Muscle layer of duodenum (tissue), 2 donors: ENCODE results near the gene CHN1.

ENCODE experiments used
- H3K27ac ChIP-seq: one replicate; pipeline ENCODE4 v1.7.0; 2013; ENCODE audit warnings: mild to moderate bottlenecking, low read length
- H3K27me3 ChIP-seq: one replicate; pipeline ENCODE4 v1.7.0; 2013; ENCODE audit warnings: low read depth, mild to moderate bottlenecking, control low read depth, low read length
- H3K36me3 ChIP-seq, 2 donors: one replicate each; pipeline ENCODE4 v1.7.0; 2013; ENCODE audit warnings: low read length in 2 of 2, control low read depth in 1 of 2, mild to moderate bottlenecking in 1 of 2; ENCODE audit not compliant: insufficient read depth in 2 of 2, control insufficient read depth in 1 of 2
- H3K4me1 ChIP-seq, 2 donors: one replicate each; pipeline ENCODE4 v1.7.0; 2013; ENCODE audit warnings: low read length in 2 of 2, mild to moderate bottlenecking in 2 of 2, control low read depth in 1 of 2, moderate library complexity in 1 of 2; ENCODE audit not compliant: insufficient read depth in 2 of 2, control insufficient read depth in 1 of 2
- H3K4me3 ChIP-seq, 2 donors: one replicate each; pipeline ENCODE4 v1.7.0; 2013; ENCODE audit warnings: low read length in 2 of 2, low read depth in 1 of 2, mild to moderate bottlenecking in 1 of 2
- H3K9me3 ChIP-seq, 2 donors: one replicate each; pipeline ENCODE4 v1.7.0; 2013; ENCODE audit warnings: low read length in 2 of 2, control low read depth in 1 of 2, mild to moderate bottlenecking in 1 of 2; ENCODE audit not compliant: control insufficient read depth in 1 of 2
- donor health status: healthy.

Gene CHN1

GRCh38 chr2:175004980-175005732 lies at the start of gene CHN1:
CHN1 (minus strand) TSS chr2:175005381; CDS start chr2:175004912, 469 bp downstream.
- Histone ChIP-seq H3K4me1 (peaks cover 5 to 21% of the 10 kb centered on the region in 2 donors), H3K4me3 (peak within 1 kb of the TSS; percentile 60 to 94), H3K9me3 (no peaks in the 10 kb centered on the region), H3K27me3 (no peaks in the 10 kb centered on the region), H3K27ac (peak within 1 kb of the TSS; percentile 6), H3K36me3 (no peaks in the 10 kb centered on the region)

- Histone ChIP-seq H3K9me3 (no peaks in the 10 kb centered on the region), H3K4me3 (no peak overlapping the region), H3K4me1 (no peaks in the 10 kb centered on the region), H3K27me3 (no peaks in the 10 kb centered on the region), H3K27ac (no peak overlapping the region), H3K36me3 (no peaks in the 10 kb centered on the region)
These were observed 49.2 kb upstream of the CHN1 start for GRCh38 chr2:175054340-175054739.

GRCh38 chr2:175049661-175050060 lies 44.5 kb upstream of the CHN1 start:
- Histone ChIP-seq H3K27ac (no peak overlapping the region), H3K4me3 (no peak overlapping the region), H3K36me3 (no peaks in the 10 kb centered on the region), H3K27me3 (no peaks in the 10 kb centered on the region), H3K4me1 (no peaks in the 10 kb centered on the region), H3K9me3 (no peaks in the 10 kb centered on the region)

GRCh38 chr2:175048275-175048674 lies 43.1 kb upstream of the CHN1 start:
- Histone ChIP-seq H3K9me3 (no peaks in the 10 kb centered on the region), H3K27me3 (no peaks in the 10 kb centered on the region), H3K36me3 (no peaks in the 10 kb centered on the region), H3K4me1 (no peaks in the 10 kb centered on the region), H3K27ac (no peak overlapping the region), H3K4me3 (no peak overlapping the region)

- no peaks in the 10 kb centered on the region for H3K9me3 ChIP-seq
- no peak overlapping the region for H3K4me3 ChIP-seq
- no peaks in the 10 kb centered on the region for H3K4me1 ChIP-seq
- no peaks in the 10 kb centered on the region for H3K27me3 ChIP-seq
- H3K27ac ChIP-seq: no peak overlapping the region
- H3K36me3 ChIP-seq: no peaks in the 10 kb centered on the region
These were observed 34.3 kb upstream of the CHN1 start for GRCh38 chr2:175039490-175039889.

GRCh38 chr2:175039031-175039430 lies 33.9 kb upstream of the CHN1 start:
- Histone ChIP-seq H3K27me3 (no peaks in the 10 kb centered on the region), H3K4me1 (no peaks in the 10 kb centered on the region), H3K9me3 (no peaks in the 10 kb centered on the region), H3K27ac (no peak overlapping the region), H3K36me3 (no peaks in the 10 kb centered on the region), H3K4me3 (no peak overlapping the region)

GRCh38 chr2:175037941-175038340 lies 32.8 kb upstream of the CHN1 start:
- Histone ChIP-seq H3K36me3 (no peaks in the 10 kb centered on the region), H3K9me3 (no peaks in the 10 kb centered on the region), H3K4me3 (no peak overlapping the region), H3K27ac (no peak overlapping the region), H3K27me3 (no peaks in the 10 kb centered on the region), H3K4me1 (no peaks in the 10 kb centered on the region)

GRCh38 chr2:175036582-175037018 lies 31.4 kb upstream of the CHN1 start:
- peak overlapping the region in 1 of 2 donors; percentile 36 for H3K4me3 ChIP-seq
- H3K36me3 ChIP-seq: no peaks in the 10 kb centered on the region
- H3K4me1 ChIP-seq: no peaks in the 10 kb centered on the region
- H3K27me3 ChIP-seq: no peaks in the 10 kb centered on the region
- H3K27ac ChIP-seq: no peak overlapping the region
- no peaks in the 10 kb centered on the region for H3K9me3 ChIP-seq

- no peaks in the 10 kb centered on the region for H3K4me1 ChIP-seq
- no peaks in the 10 kb centered on the region for H3K36me3 ChIP-seq
- H3K9me3 ChIP-seq: no peaks in the 10 kb centered on the region
- no peaks in the 10 kb centered on the region for H3K27me3 ChIP-seq
- H3K27ac ChIP-seq: no peak overlapping the region
- H3K4me3 ChIP-seq: no peak overlapping the region
These were observed 30.6 kb upstream of the CHN1 start for GRCh38 chr2:175035806-175036205.

- Histone ChIP-seq H3K4me1 (no peaks in the 10 kb centered on the region), H3K27ac (no peak overlapping the region), H3K4me3 (no peak overlapping the region), H3K27me3 (no peaks in the 10 kb centered on the region), H3K9me3 (no peaks in the 10 kb centered on the region), H3K36me3 (no peaks in the 10 kb centered on the region)
These were observed 29.5 kb upstream of the CHN1 start for GRCh38 chr2:175034716-175035115.

GRCh38 chr2:175030380-175031271 lies 25.4 kb upstream of the CHN1 start:
- no peaks in the 10 kb centered on the region for H3K36me3 ChIP-seq
- H3K4me3 ChIP-seq: no peak overlapping the region
- no peaks in the 10 kb centered on the region for H3K9me3 ChIP-seq
- no peaks in the 10 kb centered on the region for H3K4me1 ChIP-seq
- no peaks in the 10 kb centered on the region for H3K27me3 ChIP-seq
- H3K27ac ChIP-seq: no peak overlapping the region
